Measurements from ENCODE around the gene ANKRD44. TPM values are rescaled to one million over a fixed set of nuclear protein-coding genes. Genes with fewer than 3 reads are reported as not detected.

The ANKRD44 gene
- total RNA-seq, 1 experiment from 2014 or later = 2.4 TPM

- H3K79me2 ChIP-seq (ENCODE audit: low read length) = no peaks in the 10 kb centered on the region
- H3K27me3 ChIP-seq (ENCODE audit: low read length) = no peaks in the 10 kb centered on the region
- peak; percentile 41 for ATAC-seq
- no TSS peak for BruUV-seq (replicated peaks)
- no peak overlapping the region for H3K4me2 ChIP-seq (ENCODE audit: low read length)
- no peaks in the 10 kb centered on the region for H3K9me2 ChIP-seq (replicated peaks; ENCODE audit: low read length)
- no peak overlapping the region for H2AFZ ChIP-seq (ENCODE audit: low read length)
- intact Hi-C loops (cut with micrococcal nuclease) = no loop called here
- H3K27ac ChIP-seq (ENCODE audit: low read length) = no peak overlapping the region
- H3K9ac ChIP-seq (ENCODE audit: low read length) = no peak overlapping the region
- no peak overlapping the region for H3K4me3 ChIP-seq (ENCODE audit: low read length)
- no peaks in the 10 kb centered on the region for H3K36me3 ChIP-seq (ENCODE audit: low read depth, low read length)
- no peaks in the 10 kb centered on the region for H3F3A ChIP-seq (ENCODE audit: low read length, unreplicated experiment)
- H3K4me1 ChIP-seq (ENCODE audit: insufficient read depth, low read length) = peaks cover 16% of the 10 kb centered on the region
- POLR2A ChIA-PET (ENCODE audit: unreplicated experiment) = interaction anchor here (0.8 kb wide), 1 partner anchor 1341 kb away, joined by 8 read pairs; no protein-coding TSS in a partner anchor
- no peaks in the 10 kb centered on the region for H3K9me3 ChIP-seq (ENCODE audit: low read length)
- no peak for TF ChIP-seq EZH2 (IDR thresholded peaks at IDR 0.05; ENCODE audit: low read length, unreplicated experiment)
- no peak for TF ChIP-seq CTCF (conservative IDR thresholded peaks at IDR 0.05; ENCODE audit: low read depth, low read length)
- TF ChIP-seq EZH2phosphoT487 (IDR thresholded peaks at IDR 0.05; ENCODE audit: borderline replicate concordance, low read length) = no peak
- CTCF ChIA-PET = interaction anchor here (0.5 kb wide), 1 partner anchor 305 kb away, joined by 3 read pairs; no protein-coding TSS in a partner anchor
- H4K20me1 ChIP-seq (ENCODE audit: low read length) = no peaks in the 10 kb centered on the region
- DNase-seq = peak; percentile 11
These were observed 231.2 kb downstream of the ANKRD44 start for GRCh38 chr2:197079414-197079813.

DNA sequence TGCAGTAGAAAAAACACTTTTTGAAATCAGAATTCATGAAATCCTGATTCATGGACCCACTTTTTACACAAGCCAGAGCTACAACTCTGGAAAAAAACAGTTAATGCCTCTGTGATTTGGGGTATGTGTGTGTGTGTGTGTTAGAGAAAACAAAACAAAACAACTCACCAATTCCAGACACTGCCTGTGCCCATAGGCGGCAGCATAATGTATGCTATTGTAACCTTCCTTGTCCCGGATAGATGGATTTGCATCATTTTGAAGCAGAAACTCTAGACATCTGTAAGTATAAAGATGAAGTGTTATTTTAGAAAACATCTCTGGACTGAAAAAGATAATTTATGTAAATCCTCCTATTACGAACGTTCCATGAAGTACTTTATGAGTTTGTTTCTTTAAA is 232.0 kb downstream of the ANKRD44 start:
- Histone ChIP-seq H3K9me3 (ENCODE audit: low read length) (no peaks in the 10 kb centered on the region), H3F3A (ENCODE audit: low read length, unreplicated experiment) (no peaks in the 10 kb centered on the region), H3K4me3 (ENCODE audit: low read length) (no peak overlapping the region), H3K9me2 (replicated peaks; ENCODE audit: low read length) (no peaks in the 10 kb centered on the region), H2AFZ (ENCODE audit: low read length) (no peak overlapping the region), H3K27ac (ENCODE audit: low read length) (no peak overlapping the region), H3K4me2 (ENCODE audit: low read length) (no peak overlapping the region), H3K36me3 (ENCODE audit: low read depth, low read length) (no peaks in the 10 kb centered on the region), H3K79me2 (ENCODE audit: low read length) (no peaks in the 10 kb centered on the region), H3K27me3 (ENCODE audit: low read length) (no peaks in the 10 kb centered on the region), H4K20me1 (ENCODE audit: low read length) (no peaks in the 10 kb centered on the region), H3K9ac (ENCODE audit: low read length) (no peak overlapping the region), H3K4me1 (ENCODE audit: insufficient read depth, low read length) (peaks cover 16% of the 10 kb centered on the region)
- BruUV-seq (replicated peaks) = no TSS peak
- intact Hi-C loops (cut with micrococcal nuclease) = no loop called here
- POLR2A ChIA-PET (ENCODE audit: unreplicated experiment) = no interaction called here
- ATAC-seq (no peak), DNase-seq (no peak)
- TF ChIP-seq EZH2phosphoT487 (IDR thresholded peaks at IDR 0.05; ENCODE audit: borderline replicate concordance, low read length) (no peak), CTCF (conservative IDR thresholded peaks at IDR 0.05; ENCODE audit: low read depth, low read length) (0 out of 2 replicates have a peak, but pooled peaks have one; percentile 12), EZH2 (IDR thresholded peaks at IDR 0.05; ENCODE audit: low read length, unreplicated experiment) (no peak)
- CTCF ChIA-PET = no interaction called here

- H3K27ac ChIP-seq (ENCODE audit: low read length) = no peak overlapping the region
- no TSS peak for BruUV-seq (replicated peaks)
- H3K36me3 ChIP-seq (ENCODE audit: low read depth, low read length) = no peaks in the 10 kb centered on the region
- no peaks in the 10 kb centered on the region for H3K9me2 ChIP-seq (replicated peaks; ENCODE audit: low read length)
- DNase-seq = no peak
- H3F3A ChIP-seq (ENCODE audit: low read length, unreplicated experiment) = no peaks in the 10 kb centered on the region
- H3K9ac ChIP-seq (ENCODE audit: low read length) = no peak overlapping the region
- ChIA-PET POLR2A (ENCODE audit: unreplicated experiment) (no interaction called here), CTCF (no interaction called here)
- ATAC-seq = no peak
- H3K9me3 ChIP-seq (ENCODE audit: low read length) = no peaks in the 10 kb centered on the region
- no peaks in the 10 kb centered on the region for H4K20me1 ChIP-seq (ENCODE audit: low read length)
- no peaks in the 10 kb centered on the region for H3K27me3 ChIP-seq (ENCODE audit: low read length)
- no peak overlapping the region for H3K4me3 ChIP-seq (ENCODE audit: low read length)
- TF ChIP-seq CTCF (conservative IDR thresholded peaks at IDR 0.05; ENCODE audit: low read depth, low read length) (no peak), EZH2 (IDR thresholded peaks at IDR 0.05; ENCODE audit: low read length, unreplicated experiment) (no peak), EZH2phosphoT487 (IDR thresholded peaks at IDR 0.05; ENCODE audit: borderline replicate concordance, low read length) (no peak)
- intact Hi-C loops (cut with micrococcal nuclease) = no loop called here
- H3K79me2 ChIP-seq (ENCODE audit: low read length) = no peaks in the 10 kb centered on the region
- H3K4me1 ChIP-seq (ENCODE audit: insufficient read depth, low read length) = peaks cover 24% of the 10 kb centered on the region
- no peak overlapping the region for H3K4me2 ChIP-seq (ENCODE audit: low read length)
- no peak overlapping the region for H2AFZ ChIP-seq (ENCODE audit: low read length)
These were observed 233.2 kb downstream of the ANKRD44 start for GRCh38 chr2:197077336-197077735.

Data from PC-3 (cell line).